ENCODE results near the gene EPS8.
"Not testable (repeated sequence)": the region's sequence is repeated elsewhere in the genome, so short reads cannot be mapped to it uniquely, and the experiment has no call there.

EPS8 gene

GRCh38 chr12:15796493-15797141 lies 7.4 kb upstream of the EPS8 start:
- DNase-seq, result no peak

DNA sequence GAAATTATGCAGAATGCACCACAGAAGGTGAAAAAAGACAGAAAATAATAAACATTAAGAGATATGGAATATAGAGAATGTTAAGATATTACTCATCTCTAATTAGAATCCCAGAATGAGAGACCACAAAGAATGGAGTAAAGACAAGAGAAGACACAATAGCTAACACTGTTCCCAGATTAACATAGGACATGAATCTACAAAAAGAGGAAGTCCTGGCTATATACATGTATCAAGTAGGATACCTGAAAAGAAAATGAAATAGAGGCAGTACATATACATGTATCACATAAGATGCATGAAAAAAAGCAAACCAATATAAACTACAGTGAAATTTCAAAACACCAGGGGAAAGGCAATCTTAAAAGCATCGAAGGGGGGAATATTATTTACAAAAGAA lies 5.6 kb upstream of the EPS8 start:
- DNase-seq, result no peak

DNA sequence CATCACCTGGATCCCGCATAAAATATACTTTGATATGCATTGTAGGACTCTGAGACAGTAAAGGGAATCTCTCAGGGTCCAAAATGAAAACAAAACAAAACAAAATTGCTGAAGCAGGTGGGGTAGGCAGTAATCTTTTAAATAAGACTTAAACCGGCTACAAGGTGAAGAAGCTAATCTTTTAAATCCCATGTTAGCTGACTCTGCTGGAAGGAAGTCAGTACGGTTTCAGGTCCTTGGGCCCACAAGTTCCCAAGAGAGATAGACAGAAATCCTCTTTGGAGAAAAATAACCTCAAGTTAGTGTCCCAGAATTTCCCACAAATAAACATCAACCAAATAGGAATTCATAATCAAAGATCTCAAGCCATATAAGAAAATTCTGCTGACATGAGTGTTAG lies 5.0 kb upstream of the EPS8 start:
- DNase-seq, result no peak

DNA sequence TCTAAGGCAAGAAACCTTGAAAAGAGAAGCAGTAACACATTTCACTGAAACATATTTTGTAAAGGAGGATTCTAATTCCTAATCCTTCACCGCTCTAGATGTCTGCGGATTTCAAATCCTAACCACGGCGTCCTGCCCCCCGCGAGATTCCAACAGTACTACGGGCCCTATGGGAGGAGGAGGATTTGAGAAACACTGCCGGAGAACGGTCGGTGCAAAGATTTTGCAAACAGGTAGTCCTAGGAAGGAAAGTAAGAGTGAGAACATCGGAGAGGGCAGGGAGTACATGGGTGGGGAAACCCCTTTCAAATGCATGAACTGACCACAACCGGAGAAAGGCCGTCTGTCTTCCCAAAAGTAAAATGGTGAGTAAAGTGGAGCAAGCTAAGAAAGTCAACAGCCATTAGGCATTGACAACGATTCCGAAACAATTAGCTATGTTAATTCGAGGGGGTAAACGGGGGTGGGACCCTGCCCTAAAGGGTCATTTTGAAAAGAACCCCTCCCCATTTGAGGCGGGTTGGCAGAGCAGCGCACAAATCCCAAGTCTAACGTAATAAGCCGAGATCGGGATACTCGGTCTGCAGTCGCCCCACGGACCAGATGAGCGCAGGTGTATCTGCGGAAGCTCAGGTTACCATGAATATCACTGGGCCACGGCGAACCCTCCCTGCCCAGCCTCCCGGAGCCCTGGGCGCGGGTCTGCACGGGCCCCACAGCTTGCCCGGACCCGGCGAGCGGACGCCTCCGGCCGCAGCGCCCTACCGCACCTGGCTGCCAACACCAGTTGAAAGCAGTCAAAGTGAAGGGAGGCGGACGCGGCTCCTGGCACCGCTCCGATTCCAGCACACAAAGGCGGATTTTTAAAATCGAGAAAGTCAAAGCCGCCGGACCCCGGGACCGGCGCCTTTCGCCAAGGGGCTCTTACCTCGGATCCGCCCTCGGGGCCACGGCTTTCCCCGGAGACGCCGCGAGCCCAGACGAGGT lies 662 bp downstream of the EPS8 start:
- DNase-seq, result peak; percentile 72

- no peak for DNase-seq
Observed at GRCh38 chr12:15787778-15788177, 1.4 kb downstream of the EPS8 start.

- DNase-seq, result no peak
Observed at GRCh38 chr12:15786772-15787171, 2.4 kb downstream of the EPS8 start.

- DNase-seq, result no peak
Observed at GRCh38 chr12:15783288-15783687, 5.9 kb downstream of the EPS8 start.

- no peak for DNase-seq
Observed at GRCh38 chr12:15782667-15783066, 6.5 kb downstream of the EPS8 start.

DNA sequence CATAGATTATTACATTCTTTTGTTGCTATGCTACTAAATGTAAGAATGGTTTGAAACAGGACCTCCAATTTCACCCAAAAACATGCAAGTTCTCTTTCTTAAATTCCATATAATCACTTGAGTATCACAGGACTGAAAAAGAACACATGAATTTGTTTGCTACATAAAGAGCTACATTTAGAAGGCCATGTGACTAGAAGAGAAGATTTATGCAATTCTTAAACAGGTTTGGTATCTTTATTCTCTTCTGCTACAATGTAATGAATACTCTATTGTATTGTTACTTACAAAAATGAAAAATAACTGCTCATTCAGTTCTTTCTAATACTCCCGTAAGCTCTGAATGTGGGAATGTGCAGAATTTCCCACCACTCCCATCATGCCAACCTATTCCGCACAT lies 9.3 kb downstream of the EPS8 start:
- DNase-seq, result no peak

DNA sequence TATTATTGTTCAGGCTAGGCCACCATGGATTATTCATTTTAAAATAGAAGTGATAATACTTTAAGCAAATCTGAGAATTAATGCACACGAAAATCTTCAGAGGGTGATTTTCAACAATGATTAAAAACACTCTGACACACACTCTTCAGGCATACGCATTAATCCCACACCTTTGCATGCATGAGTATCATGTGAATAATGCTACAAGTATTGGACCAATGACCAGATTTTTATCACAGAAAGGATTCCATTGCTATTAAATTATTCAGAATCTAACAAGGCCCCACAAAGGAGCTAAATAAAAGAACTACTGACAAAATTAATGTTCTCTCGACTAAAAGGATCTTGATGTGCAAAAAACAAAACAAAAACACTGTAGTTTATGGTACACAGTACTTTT lies 11.1 kb downstream of the EPS8 start:
- peak; percentile 53 for DNase-seq

DNA sequence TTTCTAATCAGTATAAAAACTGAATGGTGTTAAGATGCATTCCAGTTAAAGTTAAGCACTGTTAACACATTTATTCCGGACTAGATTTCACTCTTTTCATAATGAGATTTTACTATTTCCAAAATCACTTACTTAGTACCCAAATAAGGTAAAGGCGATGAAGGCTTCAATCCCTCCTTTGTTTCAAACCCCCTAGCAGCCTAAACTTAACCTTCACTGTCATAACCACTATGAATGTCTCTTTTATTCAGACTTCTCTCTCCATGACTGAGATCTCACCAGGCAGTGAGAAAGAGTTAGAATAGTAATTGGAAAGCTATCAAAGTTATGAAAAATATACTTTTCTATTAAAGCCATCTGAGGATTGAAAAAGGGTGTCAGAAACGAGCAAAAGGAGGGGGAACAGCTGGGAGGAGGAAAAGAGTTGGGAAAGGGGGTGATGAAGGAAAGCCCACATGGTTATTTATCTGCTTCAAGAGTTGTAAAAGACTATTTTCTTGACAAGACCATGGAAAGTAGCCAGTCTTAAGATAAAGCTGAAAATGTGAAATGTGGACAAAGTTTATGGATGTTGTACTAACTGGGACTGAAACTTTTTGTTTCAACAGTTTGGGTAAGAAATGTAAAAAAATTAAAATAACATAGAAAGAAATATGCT lies 11.7 kb downstream of the EPS8 start:
- DNase-seq, result no peak

GRCh38 chr12:15776532-15776931 lies 12.7 kb downstream of the EPS8 start:
- DNase-seq, result no peak

DNA sequence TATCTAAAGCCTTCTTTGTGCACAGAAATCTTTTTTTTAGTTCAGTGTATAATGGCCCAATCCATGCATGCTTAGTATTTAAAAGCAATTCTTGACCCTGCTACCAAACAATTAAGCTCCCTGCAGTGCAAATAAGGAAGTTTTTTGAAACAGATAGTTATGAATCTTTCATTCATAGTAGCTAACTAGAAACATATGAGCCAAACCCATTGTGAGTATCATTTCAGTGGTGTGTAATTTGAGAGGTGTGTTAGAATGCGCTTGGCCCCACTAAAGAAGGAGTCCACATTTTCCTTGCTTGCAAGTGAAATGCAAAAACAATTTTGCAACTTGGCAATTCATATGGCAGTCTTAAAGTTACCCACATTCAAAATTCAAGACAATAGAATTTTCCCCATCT lies 14.4 kb downstream of the EPS8 start:
- DNase-seq, result no peak

DNA sequence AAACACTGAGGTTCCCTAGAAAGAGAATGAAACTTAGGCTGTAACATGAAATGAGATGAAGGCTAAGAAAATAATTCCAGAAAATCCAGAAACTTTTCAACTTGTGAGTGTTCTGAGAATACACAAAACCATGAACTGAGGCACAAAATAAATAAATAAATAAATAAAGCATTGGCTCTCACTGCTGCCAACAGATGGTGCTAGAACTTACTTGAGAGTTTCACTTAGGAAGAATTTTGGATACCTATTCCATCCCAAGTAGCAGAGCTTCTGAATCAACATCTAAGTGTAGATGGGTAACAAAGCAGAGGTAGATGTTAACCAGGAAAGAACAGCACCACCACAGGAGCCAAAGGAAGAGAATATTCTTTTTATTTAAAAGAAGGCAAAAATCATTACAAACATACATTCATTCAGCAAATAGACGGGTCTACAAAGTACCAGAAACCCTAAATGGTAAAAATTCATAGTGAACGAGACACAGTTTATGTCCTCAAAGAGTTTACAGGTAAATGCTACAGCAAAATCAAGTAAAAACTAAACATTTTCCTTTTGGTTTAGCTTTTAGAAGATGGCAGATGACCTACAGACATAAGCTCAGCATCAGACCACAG lies 16.7 kb downstream of the EPS8 start:
- no peak for DNase-seq

DNA sequence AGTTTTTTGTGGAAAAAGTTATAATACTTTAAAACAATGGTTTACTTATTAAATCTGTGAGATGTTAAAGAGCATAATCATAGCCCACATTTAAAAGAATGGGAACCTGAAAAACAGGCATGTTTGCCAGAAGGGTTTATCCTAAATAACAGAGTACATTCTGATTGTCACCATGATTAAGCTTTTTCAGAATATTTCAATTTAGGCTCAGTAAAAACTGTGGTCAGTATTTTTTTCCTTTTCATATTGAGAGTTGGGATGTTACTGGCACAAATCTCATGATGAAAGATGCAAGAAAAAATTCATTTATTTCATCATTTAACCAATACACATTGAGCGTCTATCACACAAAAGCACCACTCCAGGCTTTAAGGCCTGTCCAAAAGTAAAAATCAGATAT lies 18.6 kb downstream of the EPS8 start:
- no peak for DNase-seq

DNA sequence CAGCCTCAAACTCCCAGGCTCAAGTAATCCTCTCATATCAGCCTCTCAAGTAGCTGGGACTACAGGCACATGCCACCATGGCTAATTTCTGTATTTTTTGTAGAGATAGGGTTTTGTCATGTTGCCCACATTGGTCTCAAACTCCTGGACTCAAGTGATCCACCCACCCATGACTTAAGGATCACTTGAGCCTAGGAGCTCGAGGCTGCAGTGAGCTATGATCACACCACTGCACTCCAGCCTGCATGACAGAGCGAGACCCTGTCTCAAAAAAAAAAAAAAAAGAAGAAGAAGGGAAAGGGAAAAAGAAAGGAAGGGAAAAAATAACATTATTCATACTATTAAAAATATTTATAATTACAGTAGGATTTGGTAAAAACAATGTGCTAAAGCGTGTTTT lies 19.2 kb downstream of the EPS8 start:
- no peak for DNase-seq

- DNase-seq, result no peak
Observed at GRCh38 chr12:15769586-15769985, 19.6 kb downstream of the EPS8 start.

- no peak for DNase-seq
Observed at GRCh38 chr12:15767301-15767700, 21.9 kb downstream of the EPS8 start.

DNA sequence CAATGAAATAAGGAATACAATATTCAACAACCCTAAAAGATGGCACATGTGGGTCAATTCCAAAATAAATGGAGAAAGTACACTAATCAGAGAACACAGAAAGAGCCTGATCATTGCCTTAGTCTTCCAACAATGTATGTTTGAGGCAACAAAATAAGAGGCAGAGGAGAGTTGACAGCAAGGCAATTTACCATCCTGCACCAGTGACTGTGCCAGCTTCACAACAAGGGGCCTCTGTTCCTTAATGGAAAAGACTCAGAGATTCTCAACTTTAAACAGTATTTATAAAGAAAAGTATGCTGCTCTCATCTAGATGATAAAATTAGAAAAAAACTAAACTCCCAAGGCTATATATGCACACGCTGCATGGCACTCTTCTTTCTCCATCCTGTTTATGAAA lies 25.9 kb downstream of the EPS8 start:
- DNase-seq, result no peak

DNA sequence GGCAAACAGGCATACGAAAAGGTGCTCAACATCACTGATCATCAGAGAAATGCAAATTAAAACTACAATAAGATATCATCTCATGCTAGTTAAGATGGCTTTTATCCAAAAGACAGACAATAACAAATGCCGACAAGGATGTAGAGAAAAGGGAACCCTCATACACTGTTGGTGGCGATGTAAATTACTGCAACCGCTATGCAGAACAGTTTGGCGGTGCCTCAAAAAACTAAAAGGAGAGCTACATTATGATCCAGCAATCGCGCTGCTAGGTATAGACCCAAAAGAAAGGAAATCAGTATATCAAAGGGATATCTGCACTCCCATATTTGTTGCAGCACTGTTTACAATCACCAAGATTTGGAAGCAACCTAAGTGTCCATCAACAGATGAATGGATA lies 27.0 kb downstream of the EPS8 start:
- DNase-seq, result not testable (repeated sequence)

- peak; percentile 93 for DNase-seq
Observed at GRCh38 chr12:15757553-15758255, 31.5 kb downstream of the EPS8 start.

DNA sequence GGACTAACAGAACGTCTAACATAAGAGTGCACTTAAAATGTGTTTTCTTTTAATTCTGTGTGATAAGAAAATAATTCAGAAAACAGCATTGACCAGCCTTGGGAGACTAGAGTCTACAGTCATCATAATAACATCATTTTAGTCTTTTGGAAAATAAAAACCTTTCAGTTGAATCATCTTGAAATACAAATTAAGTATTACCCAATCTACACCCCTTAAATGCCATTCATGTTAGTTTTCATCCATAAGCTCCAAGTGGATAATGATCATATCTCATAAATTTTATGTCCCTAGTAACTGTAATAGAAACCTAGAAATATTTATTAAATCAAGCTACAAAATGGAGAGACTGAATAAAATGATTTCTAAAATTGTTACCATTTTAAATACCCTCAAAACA lies 32.4 kb downstream of the EPS8 start:
- DNase-seq, result peak; percentile 3

GRCh38 chr12:15754233-15754632 lies 35.0 kb downstream of the EPS8 start:
- no peak for DNase-seq
